ENCODE results near the gene B3GNT9. TPM values are rescaled to one million over a fixed set of nuclear protein-coding genes. Genes with fewer than 3 reads are reported as not detected.
A peak's percentile ranks its signal among the peaks of the same experiment; 100 is the strongest.

B3GNT9 gene
- total RNA-seq, 1 donor from 2014 or later: 40.7 TPM

DNA sequence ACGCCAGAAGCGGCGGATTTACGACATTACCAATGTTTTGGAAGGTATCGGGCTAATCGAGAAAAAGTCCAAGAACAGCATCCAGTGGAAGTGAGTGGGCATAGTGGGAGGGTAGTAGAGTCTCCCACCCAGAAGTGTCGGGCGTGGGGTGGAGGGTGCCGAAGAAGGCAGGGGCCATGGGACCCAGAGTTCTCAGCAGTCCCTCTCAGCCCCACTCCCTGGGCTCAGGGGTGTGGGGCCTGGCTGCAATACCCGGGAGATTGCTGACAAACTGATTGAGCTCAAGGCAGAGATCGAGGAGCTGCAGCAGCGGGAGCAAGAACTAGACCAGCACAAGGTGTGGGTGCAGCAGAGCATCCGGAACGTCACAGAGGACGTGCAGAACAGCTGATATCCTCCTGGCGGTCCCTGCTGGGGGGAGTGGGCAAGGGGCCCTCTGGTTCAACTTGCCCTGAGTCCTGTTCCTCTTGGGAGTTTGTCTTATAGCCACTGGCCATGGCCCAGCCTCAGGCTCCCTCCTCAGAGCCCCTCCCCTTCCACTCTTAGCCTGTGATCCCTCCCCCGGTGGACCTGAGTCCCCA lies 42.1 kb upstream of the B3GNT9 start:
- intact Hi-C loops (cut with DNase I): loop anchor here (2.0 kb wide), 1 partner anchor 34 kb away; the partner anchor contains the start of gene TMEM208
- H3K27me3 ChIP-seq: no peaks in the 10 kb centered on the region
- TF ChIP-seq, protein P1, sequence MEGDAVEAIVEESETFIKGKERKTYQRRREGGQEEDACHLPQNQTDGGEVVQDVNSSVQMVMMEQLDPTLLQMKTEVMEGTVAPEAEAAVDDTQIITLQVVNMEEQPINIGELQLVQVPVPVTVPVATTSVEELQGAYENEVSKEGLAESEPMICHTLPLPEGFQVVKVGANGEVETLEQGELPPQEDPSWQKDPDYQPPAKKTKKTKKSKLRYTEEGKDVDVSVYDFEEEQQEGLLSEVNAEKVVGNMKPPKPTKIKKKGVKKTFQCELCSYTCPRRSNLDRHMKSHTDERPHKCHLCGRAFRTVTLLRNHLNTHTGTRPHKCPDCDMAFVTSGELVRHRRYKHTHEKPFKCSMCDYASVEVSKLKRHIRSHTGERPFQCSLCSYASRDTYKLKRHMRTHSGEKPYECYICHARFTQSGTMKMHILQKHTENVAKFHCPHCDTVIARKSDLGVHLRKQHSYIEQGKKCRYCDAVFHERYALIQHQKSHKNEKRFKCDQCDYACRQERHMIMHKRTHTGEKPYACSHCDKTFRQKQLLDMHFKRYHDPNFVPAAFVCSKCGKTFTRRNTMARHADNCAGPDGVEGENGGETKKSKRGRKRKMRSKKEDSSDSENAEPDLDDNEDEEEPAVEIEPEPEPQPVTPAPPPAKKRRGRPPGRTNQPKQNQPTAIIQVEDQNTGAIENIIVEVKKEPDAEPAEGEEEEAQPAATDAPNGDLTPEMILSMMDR (IDR thresholded peaks at IDR 0.05): no peak

GRCh38 chr16:67191995-67192681 lies 41.3 kb upstream of the B3GNT9 start, which contains the start of gene E2F4:
Gene E2F4, plus strand, starts transcription at chr16:67192155. Its CDS starts 73 bp downstream, at chr16:67192228.
- Histone ChIP-seq H3K27ac (peak within 1 kb of the TSS; percentile 79 to 87), H3K27me3 (no peaks in the 10 kb centered on the region), H3K4me1 (peaks cover 13 to 14% of the 10 kb centered on the region in 2 donors), H3K9me3 (no peaks in the 10 kb centered on the region), H3K36me3 (peaks cover 28 to 31% of the 10 kb centered on the region in 2 donors), H3K4me3 (peak within 1 kb of the TSS; percentile 93 to 99)
- TF ChIP-seq, protein P1 (IDR thresholded peaks at IDR 0.05): peak in 1 of 3 experiments; percentile 11
- peak; percentile 49 to 94 for DNase-seq (ENCODE audit: low spot score in 2 of 2)
- intact Hi-C loops (cut with DNase I): loop anchor here (2.0 kb wide), 1 partner anchor 35 kb away; the partner anchor contains the start of gene TMEM208

More for the DNA sequence above, 42.1 kb upstream of the B3GNT9 start:
- peaks cover 13 to 14% of the 10 kb centered on the region in 2 donors for H3K4me1 ChIP-seq
- H3K9me3 ChIP-seq: no peaks in the 10 kb centered on the region
- H3K27ac ChIP-seq: peak overlapping the region; percentile 79 to 87
- no peak for DNase-seq (ENCODE audit: low spot score in 2 of 2)
- peaks cover 35 to 38% of the 10 kb centered on the region in 2 donors for H3K36me3 ChIP-seq
- peak overlapping the region; percentile 93 to 99 for H3K4me3 ChIP-seq

GRCh38 chr16:67191411-67191994 lies 40.7 kb upstream of the B3GNT9 start:
- intact Hi-C loops (cut with DNase I): no loop called here
- Histone ChIP-seq H3K4me1 (peaks cover 13 to 14% of the 10 kb centered on the region in 2 donors), H3K36me3 (peaks cover 22 to 24% of the 10 kb centered on the region in 2 donors), H3K27me3 (no peaks in the 10 kb centered on the region), H3K9me3 (no peaks in the 10 kb centered on the region), H3K4me3 (peak overlapping the region; percentile 93 to 99), H3K27ac (peak overlapping the region in 1 of 2 donors; percentile 79)
- DNase-seq (ENCODE audit: low spot score in 2 of 2): no peak
- TF ChIP-seq, protein P1 (IDR thresholded peaks at IDR 0.05): no peak

GRCh38 chr16:67190448-67191399 lies 39.9 kb upstream of the B3GNT9 start:
- TF ChIP-seq, protein P1 (IDR thresholded peaks at IDR 0.05): no peak
- no peaks in the 10 kb centered on the region for H3K27me3 ChIP-seq
- H3K27ac ChIP-seq: no peak overlapping the region
- H3K4me3 ChIP-seq: no peak overlapping the region
- peaks cover 14 to 16% of the 10 kb centered on the region in 2 donors for H3K36me3 ChIP-seq
- H3K9me3 ChIP-seq: no peaks in the 10 kb centered on the region
- DNase-seq (ENCODE audit: low spot score in 2 of 2): no peak
- intact Hi-C loops (cut with DNase I): no loop called here
- peaks cover 13 to 16% of the 10 kb centered on the region in 2 donors for H3K4me1 ChIP-seq

DNA sequence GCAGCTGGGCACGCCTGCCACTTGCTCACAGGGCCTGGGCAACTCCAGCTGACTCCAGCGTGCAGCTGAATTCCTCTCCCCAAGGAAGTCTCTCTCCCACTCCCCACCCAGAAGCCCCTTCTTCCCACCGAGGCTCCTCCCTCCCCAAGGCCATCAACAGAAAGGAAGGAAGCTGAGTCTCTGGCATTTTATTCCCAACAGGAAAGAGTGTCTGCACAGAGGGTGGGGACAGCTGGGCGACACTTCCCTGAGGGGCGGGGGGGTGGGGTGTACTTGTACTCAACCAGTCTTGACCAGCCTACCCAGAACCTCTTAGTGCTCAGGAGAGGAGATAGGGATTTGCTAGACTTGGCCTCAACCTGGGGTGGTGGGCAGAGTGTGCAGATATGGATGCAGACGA lies 39.2 kb upstream of the B3GNT9 start, which contains the start of gene EXOC3L1:
EXOC3L1 (minus strand) TSS at position 96 of the 400 bp plus-strand sequence. CDS start 460 bp downstream, outside the sequence.
- no peaks in the 10 kb centered on the region for H3K27me3 ChIP-seq
- no peak within 1 kb of the TSS for H3K27ac ChIP-seq
- H3K4me3 ChIP-seq: no peak within 1 kb of the TSS
- TF ChIP-seq, protein P1 (IDR thresholded peaks at IDR 0.05): no peak
- H3K9me3 ChIP-seq: no peaks in the 10 kb centered on the region
- H3K4me1 ChIP-seq: peaks cover 19 to 21% of the 10 kb centered on the region in 2 donors
- intact Hi-C loops (cut with DNase I): no loop called here
- no peak for DNase-seq (ENCODE audit: low spot score in 2 of 2)
- H3K36me3 ChIP-seq: peaks cover 7 to 10% of the 10 kb centered on the region in 2 donors

Measured in ascending aorta (tissue), 2 donors.